Middle frontal gyrus (tissue), 1 donor: ENCODE measurements around the gene CYFIP1.
"Not testable (repeated sequence)": the region's sequence is repeated elsewhere in the genome, so short reads cannot be mapped to it uniquely, and the experiment has no call there.

Experiments
- DNase-seq: peaks from one replicate; pipeline ENCODE4 v3.0.0-alpha.2; 2015; ENCODE audit warnings: low spot score; ENCODE audit errors: extremely low spot score

Gene CYFIP1

DNA sequence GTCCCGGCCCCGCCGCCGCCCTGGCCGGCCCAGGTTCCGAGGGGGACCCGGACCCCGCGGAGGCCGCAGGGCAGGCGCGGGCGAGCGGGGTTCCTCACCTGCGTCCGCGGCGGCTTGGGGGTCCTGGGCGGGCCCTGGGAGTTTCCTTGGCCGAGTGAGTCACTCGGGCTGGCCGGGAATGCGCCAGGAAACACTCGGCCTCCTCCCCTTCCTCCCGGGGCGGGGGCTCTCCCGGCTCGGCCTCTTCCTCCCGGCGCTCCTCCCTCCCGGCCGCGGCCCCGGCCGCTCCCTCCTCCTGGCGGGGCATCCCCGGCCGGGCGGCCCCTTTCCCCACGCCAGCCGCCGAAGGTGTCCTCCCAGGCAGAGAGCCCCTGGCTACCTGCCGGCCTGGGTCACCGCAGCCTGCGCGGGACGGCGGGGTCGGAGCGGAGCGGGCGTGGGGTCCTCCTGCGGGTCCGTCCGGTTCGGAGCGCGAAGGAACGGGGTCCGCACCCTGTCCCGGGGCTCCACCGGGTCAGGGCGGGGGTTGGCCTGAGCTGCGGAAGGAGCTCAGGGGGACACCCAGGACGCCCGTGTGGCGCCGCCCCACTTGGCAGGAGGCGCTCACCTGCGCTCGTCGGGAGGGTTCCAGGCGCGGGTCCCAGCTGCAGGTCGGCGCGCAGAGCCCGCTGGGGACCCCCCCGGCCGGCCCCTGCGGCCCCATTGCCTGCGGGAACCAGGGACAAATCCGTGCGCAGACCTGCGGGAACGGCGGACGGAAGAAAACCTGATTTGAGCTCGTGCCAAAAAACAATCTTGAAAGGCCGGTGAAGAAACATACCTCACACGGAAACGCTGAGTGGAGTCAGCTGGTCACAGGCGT lies at the start of gene CYFIP1:
Gene CYFIP1, minus strand, starts transcription at position 180 of the 862 bp plus-strand sequence. CDS start 33,083 bp downstream, outside the sequence.
- DNase-seq = peak; percentile 35

- no peak for DNase-seq
Measured at GRCh38 chr15:23026218-23026617, 46.0 kb upstream of the CYFIP1 start.

DNA sequence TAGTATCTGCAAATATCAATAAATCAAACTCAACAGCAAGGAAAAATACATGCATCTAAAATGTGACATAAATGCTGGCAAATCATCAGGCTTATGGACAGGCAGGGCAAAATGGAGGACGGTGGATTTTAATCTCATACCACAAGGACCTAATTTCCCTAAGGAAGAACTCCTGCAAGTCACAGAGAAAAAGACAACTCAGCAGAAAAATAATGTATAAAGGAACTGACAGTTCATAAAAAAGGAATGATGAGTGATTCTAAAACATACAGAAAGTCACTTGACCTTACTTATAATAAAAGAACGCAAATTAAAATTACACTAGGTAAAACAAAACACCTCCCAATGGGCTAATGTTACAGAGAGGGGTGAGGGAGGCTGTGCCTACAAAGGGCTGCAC lies 42.0 kb upstream of the CYFIP1 start:
- DNase-seq = no peak

- DNase-seq = no peak
Measured at GRCh38 chr15:23014394-23015000, 34.3 kb upstream of the CYFIP1 start.

DNA sequence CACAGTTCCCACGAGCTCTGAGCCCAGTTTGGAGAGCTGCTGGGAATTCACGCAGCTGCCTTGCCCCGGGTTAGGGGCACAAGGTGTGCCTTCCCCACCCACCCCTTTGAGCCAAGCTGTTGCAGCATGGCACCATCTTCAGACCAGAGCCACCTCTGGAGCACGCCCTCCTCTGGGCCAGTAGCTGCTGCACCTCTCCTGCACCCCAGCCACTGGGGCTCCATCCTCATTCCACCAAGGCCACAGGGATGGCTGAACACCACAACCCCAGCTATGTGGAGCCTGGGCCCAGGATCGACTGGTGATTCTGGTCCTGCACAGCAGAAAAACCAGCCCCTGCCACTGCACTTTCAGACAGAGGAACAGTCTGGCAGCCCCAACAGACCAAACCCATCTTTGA lies 33.5 kb upstream of the CYFIP1 start:
- DNase-seq = no peak

DNA sequence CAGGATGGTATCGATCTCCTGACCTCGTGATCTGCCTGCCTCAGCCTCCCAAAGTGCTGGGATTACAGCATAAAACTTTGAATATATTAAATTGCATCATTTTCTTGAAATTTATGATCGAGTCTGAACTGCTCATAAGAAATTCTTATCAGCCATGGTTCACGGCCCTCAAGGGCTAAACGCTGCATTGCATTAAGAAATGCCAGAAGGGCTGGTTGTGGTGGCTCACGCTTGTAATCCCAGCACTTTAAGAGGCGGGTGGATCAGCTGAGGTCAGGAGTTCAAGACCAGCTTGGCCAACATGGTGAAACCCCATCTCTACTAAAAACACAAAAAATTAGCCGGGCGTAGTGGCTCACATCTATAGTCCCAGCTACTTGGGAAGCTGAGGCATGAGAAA lies 32.4 kb upstream of the CYFIP1 start:
- DNase-seq = not testable (repeated sequence)

GRCh38 chr15:23003736-23004135 lies 23.6 kb upstream of the CYFIP1 start:
- DNase-seq = no peak

DNA sequence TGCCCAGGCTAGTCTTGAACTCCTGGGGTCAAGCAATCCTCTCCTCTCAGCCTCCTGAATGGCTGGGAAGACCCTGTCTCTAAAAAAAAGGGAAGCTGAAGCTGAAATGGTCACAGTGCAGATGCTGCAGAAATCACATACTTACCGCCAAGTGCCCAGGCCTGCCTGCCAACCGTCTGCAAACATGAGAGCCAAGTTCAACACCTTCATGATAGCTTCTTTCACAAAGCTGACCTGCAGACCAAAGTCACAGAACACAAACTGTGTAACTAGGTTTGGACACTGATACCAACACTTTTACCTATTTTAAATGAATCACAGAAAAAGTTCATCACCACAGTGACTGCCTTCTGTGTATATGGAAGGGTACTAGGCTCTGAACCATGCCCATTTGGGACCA lies 22.8 kb upstream of the CYFIP1 start:
- DNase-seq = no peak

DNA sequence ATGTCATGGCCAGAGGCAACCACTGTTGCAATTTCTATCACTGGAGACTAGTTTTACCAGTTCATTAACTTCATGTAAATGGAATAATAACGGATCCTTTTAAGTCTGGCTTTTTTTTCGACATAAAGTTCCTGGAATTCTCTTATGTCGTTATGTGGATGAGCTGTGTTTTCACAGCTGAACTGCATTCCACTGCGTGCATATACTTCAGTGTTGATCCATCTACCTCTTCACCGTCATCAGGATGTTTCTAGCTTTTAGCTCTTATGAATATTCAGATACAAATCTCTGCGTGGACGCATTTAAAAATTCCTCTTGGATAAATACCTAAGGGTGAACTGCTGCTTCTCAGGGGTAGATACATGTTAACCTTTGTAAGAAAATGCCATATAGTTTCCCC lies 15.6 kb upstream of the CYFIP1 start:
- DNase-seq = no peak

DNA sequence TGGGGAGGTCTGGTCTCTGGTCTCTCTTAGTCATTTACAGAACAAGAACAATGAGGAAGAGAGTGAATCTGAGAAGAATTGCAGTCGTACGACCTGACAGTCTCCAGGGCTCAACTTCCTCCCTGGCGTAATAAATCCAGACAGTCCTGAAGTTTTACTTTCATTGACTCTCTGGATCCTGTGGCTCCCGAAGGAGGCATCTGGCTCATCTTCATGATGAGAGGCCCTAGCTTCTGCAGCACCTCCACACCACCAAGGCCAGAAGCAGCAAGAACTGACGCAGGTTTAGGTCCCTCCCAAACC lies 11.8 kb upstream of the CYFIP1 start:
- DNase-seq = no peak

- no peak for DNase-seq
Measured at GRCh38 chr15:22989576-22990477, 9.7 kb upstream of the CYFIP1 start.

GRCh38 chr15:22988811-22989210 lies 8.6 kb upstream of the CYFIP1 start:
- DNase-seq = no peak

DNA sequence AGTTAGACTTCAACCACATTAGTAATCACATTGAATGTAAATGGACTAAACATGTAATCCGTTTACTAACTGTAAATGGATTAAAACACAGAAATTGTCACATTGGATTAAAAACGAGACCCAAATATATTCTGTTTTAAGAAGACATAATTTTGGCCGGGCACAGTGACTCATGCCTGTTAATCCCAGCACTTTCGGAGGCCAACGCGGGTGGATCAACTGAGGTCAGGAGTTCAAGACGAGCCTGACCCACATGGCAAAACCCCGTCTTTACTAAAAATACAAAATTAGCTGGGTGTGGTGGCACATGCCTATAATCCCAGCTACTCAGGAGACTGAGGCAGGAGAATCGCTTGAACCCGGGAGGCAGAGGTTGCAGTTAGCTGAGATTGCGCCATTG lies 1.8 kb upstream of the CYFIP1 start:
- not testable (repeated sequence) for DNase-seq

GRCh38 chr15:22981051-22981840 lies 1.1 kb upstream of the CYFIP1 start:
- DNase-seq = no peak

GRCh38 chr15:22979238-22980188 lies 655 bp downstream of the CYFIP1 start:
- no peak for DNase-seq

GRCh38 chr15:22978691-22979237 lies 1.4 kb downstream of the CYFIP1 start:
- DNase-seq = no peak

GRCh38 chr15:22974745-22975144 lies 5.4 kb downstream of the CYFIP1 start:
- no peak for DNase-seq

- no peak for DNase-seq
Measured at GRCh38 chr15:22973987-22974386, 6.2 kb downstream of the CYFIP1 start.

- no peak for DNase-seq
Measured at GRCh38 chr15:22973286-22973685, 6.9 kb downstream of the CYFIP1 start.

- DNase-seq = no peak
Measured at GRCh38 chr15:22969489-22969888, 10.7 kb downstream of the CYFIP1 start.
